AG04450 (cell line): ENCODE results near the gene ACTR6. TPM values are rescaled to one million over a fixed set of nuclear protein-coding genes. Genes with fewer than 3 reads are reported as not detected.
A peak's percentile ranks its signal among the peaks of the same experiment; 100 is the strongest.

Experiments
- CTCF ChIA-PET: fragments of 300-600, 350-600 bp; formaldehyde crosslinking; extraction: SDS; loops from one replicate; lab custom pipeline; 2022; ENCODE audit warnings: antibody characterized with exemption, inconsistent platforms; lab: Charles Lee
- POLR2A ChIA-PET: fragments of 350-600 bp; formaldehyde crosslinking; extraction: SDS; loops from one replicate; lab custom pipeline; 2021; ENCODE audit warnings: antibody characterized with exemption, inconsistent platforms; lab: Yijun Ruan, JAX
- DNase-seq: peaks from one replicate; pipeline ENCODE4 v3.0.0-alpha.2; 2011; ENCODE audit warnings: low read depth, low spot score
- H3K27ac ChIP-seq: one replicate; pipeline ENCODE4 v1.5.1; 2012; ENCODE audit warnings: low read depth, low read length, control low read depth
- H3K27me3 ChIP-seq: one replicate; pipeline ENCODE4 v1.6.0; 2012; ENCODE audit warnings: low read length; ENCODE audit not compliant: control insufficient read depth, insufficient read depth
- H3K4me3 ChIP-seq: 2 replicates; pipeline ENCODE4 v1.5.1; 2011; ENCODE audit warnings: mild to moderate bottlenecking, low read depth, low read length, control low read depth
- H3K9me3 ChIP-seq: 2 replicates; pipeline ENCODE4 v1.5.1; 2012; ENCODE audit warnings: low read length; ENCODE audit not compliant: control insufficient read depth, insufficient read depth
- CTCF ChIP-seq: IDR thresholded peaks from 2 replicates; pipeline ENCODE4 v1.5.1; 2011; ENCODE audit warnings: low read depth, low read length, control low read depth, inconsistent platforms
- polyA plus RNA-seq: library from polyadenylated mRNA; depleted of rRNA; stranded (reverse); fragments of >200 nt; gene quantifications from 2 replicates; pipeline ENCODE4 v1.2.3, GENCODE V29; 2011; rRNA removed
- small RNA-seq: library from RNA; depleted of rRNA; stranded (forward); fragments of <200 nt; gene quantifications from one replicate; pipeline ENCODE3, GENCODE V24; 2012; ENCODE audit warnings: low read depth; ENCODE audit not compliant: insufficient read length

Gene ACTR6
- polyA plus RNA-seq, 1 experiment, result 23.8 TPM

- peak overlapping the region; percentile 85 for H3K4me3 ChIP-seq
- POLR2A ChIA-PET, result interaction anchor here (0.6 to 1.6 kb wide), 3 partner anchors 33 to 1560 kb away, joined by 3 to 4 read pairs (median 3); no protein-coding TSS in a partner anchor
Observed at GRCh38 chr12:100267603-100268281, 67.1 kb downstream of the ACTR6 start.

GRCh38 chr12:100268835-100269564 lies 68.4 kb downstream of the ACTR6 start:
- Histone ChIP-seq H3K9me3 (no peaks in the 10 kb centered on the region; the same call in 1 of the 2 replicates), H3K27ac (no peak overlapping the region), H3K4me3 (peak overlapping the region; percentile 85), H3K27me3 (no peaks in the 10 kb centered on the region)
- CTCF ChIA-PET, result interaction anchor here (0.6 to 3.0 kb wide), 2 partner anchors 35 to 1751 kb away, joined by 3 to 16 read pairs; no protein-coding TSS in a partner anchor
- TF ChIP-seq CTCF, result no peak
- DNase-seq, result no peak
- POLR2A ChIA-PET, result no interaction called here

More at GRCh38 chr12:100267603-100268281, 67.1 kb downstream of the ACTR6 start:
- CTCF ChIA-PET, result interaction anchor here (0.6 to 3.0 kb wide), 6 partner anchors 12 to 212 kb away, joined by 3 to 16 read pairs (median 4); no protein-coding TSS in a partner anchor
- Histone ChIP-seq H3K27ac (peak overlapping the region; percentile 90), H3K27me3 (no peaks in the 10 kb centered on the region), H3K9me3 (no peaks in the 10 kb centered on the region; the same call in 1 of the 2 replicates)
- no peak for DNase-seq
- TF ChIP-seq CTCF, result no peak

- POLR2A ChIA-PET, result no interaction called here
- DNase-seq, result no peak
- no peaks in the 10 kb centered on the region for H3K9me3 ChIP-seq
- no peaks in the 10 kb centered on the region for H3K27me3 ChIP-seq
- H3K4me3 ChIP-seq, result no peak overlapping the region
- TF ChIP-seq CTCF, result no peak
- H3K27ac ChIP-seq, result no peak overlapping the region
- CTCF ChIA-PET, result interaction anchor here (1.4 kb wide), 1 partner anchor 39 kb away, joined by 4 read pairs; no protein-coding TSS in a partner anchor
Observed at GRCh38 chr12:100273782-100274181, 73.2 kb downstream of the ACTR6 start.

Small RNA genes lying within 50 kb of the gene (small RNA-seq; reads per million reads assigned to genes)
- gene MIR1827 (not detected), gene RF00019 (not detected), gene RN7SL176P (not detected)

Other genes with a start within 250 kb of the ACTR6 start
- gene ANKS1B, start 215.9 kb upstream of the ACTR6 start, polyA plus RNA-seq, result 0.17 and 0.22 TPM in 2 replicates
- gene BLTP3B, start 57.9 kb upstream of the ACTR6 start, polyA plus RNA-seq, result 21.2 and 28.9 TPM in 2 replicates
- gene DEPDC4, start 66.3 kb downstream of the ACTR6 start, polyA plus RNA-seq, result 0.76 and 1.3 TPM in 2 replicates
- 35.4 and 50.3 TPM in 2 replicates for gene SCYL2, start 66.4 kb downstream of the ACTR6 start, polyA plus RNA-seq
- gene SLC17A8, start 156.3 kb downstream of the ACTR6 start, polyA plus RNA-seq, result not detected in 2 replicates